GM21360 (cell line): ENCODE data around the gene PRKG1.
"Not testable (repeated sequence)": the region's sequence is repeated elsewhere in the genome, so short reads cannot be mapped to it uniquely, and the experiment has no call there.

ENCODE experiments used
- ATAC-seq: cut with Tn5 transposase; IDR thresholded peaks from one replicate; pipeline ENCODE4 v1.9.1; 2021; ENCODE audit warnings: mild to moderate bottlenecking, moderate library complexity; ENCODE audit not compliant: unreplicated experiment

Gene PRKG1

GRCh38 chr10:51406581-51406980 is 332.3 kb downstream of the PRKG1 start:
- no peak for ATAC-seq

GRCh38 chr10:51416494-51416893 is 342.2 kb downstream of the PRKG1 start:
- no peak for ATAC-seq

GRCh38 chr10:51419196-51420093 is 345.2 kb downstream of the PRKG1 start:
- ATAC-seq: no peak

GRCh38 chr10:51421853-51422252 is 347.6 kb downstream of the PRKG1 start:
- no peak for ATAC-seq

- peak; percentile 85 for ATAC-seq
Measured at GRCh38 chr10:51422311-51423120, 348.2 kb downstream of the PRKG1 start.

GRCh38 chr10:51423121-51423452 is 348.8 kb downstream of the PRKG1 start:
- no peak for ATAC-seq

- no peak for ATAC-seq
Measured at GRCh38 chr10:51425431-51425830, 351.1 kb downstream of the PRKG1 start.

GRCh38 chr10:51427758-51428157 is 353.5 kb downstream of the PRKG1 start:
- ATAC-seq: no peak

GRCh38 chr10:51430506-51430905 is 356.2 kb downstream of the PRKG1 start:
- no peak for ATAC-seq

- ATAC-seq: no peak
Measured at GRCh38 chr10:51433949-51434475, 359.7 kb downstream of the PRKG1 start.

- ATAC-seq: no peak
Measured at GRCh38 chr10:51436805-51437204, 362.5 kb downstream of the PRKG1 start.

GRCh38 chr10:51439645-51440044 is 365.4 kb downstream of the PRKG1 start:
- ATAC-seq: no peak

GRCh38 chr10:51445588-51445987 is 371.3 kb downstream of the PRKG1 start:
- no peak for ATAC-seq

- no peak for ATAC-seq
Measured at GRCh38 chr10:51447119-51447518, 372.8 kb downstream of the PRKG1 start.

- ATAC-seq: not testable (repeated sequence)
Measured at GRCh38 chr10:51455762-51456161, 381.5 kb downstream of the PRKG1 start.

GRCh38 chr10:51459476-51459875 is 385.2 kb downstream of the PRKG1 start:
- no peak for ATAC-seq

- ATAC-seq: no peak
Measured at GRCh38 chr10:51462076-51462779, 387.9 kb downstream of the PRKG1 start.

GRCh38 chr10:51468424-51468823 is 394.1 kb downstream of the PRKG1 start:
- ATAC-seq: no peak

- no peak for ATAC-seq
Measured at GRCh38 chr10:51469686-51470085, 395.4 kb downstream of the PRKG1 start.

GRCh38 chr10:51471271-51471670 is 397.0 kb downstream of the PRKG1 start:
- ATAC-seq: no peak

GRCh38 chr10:51472154-51472553 is 397.9 kb downstream of the PRKG1 start:
- no peak for ATAC-seq
